ENCODE data around the gene SLC8A1. TPM values are rescaled to one million over a fixed set of nuclear protein-coding genes. Genes with fewer than 3 reads are reported as not detected.

SLC8A1 gene
- total and polyA plus RNA-seq, 2 donors (not counting 1 experiment from before 2014, with no cell fraction given): 0.07 to 0.20 TPM

GRCh38 chr2:40103163-40103562 is 348.7 kb downstream of the SLC8A1 start:
- CTCF ChIA-PET: no interaction called here
- H3K79me2 ChIP-seq (ENCODE audit: control insufficient read depth, insufficient read depth, low read length): no peaks in the 10 kb centered on the region
- H3K9ac ChIP-seq (ENCODE audit: low read length): no peak overlapping the region
- H3K4me1 Mint-ChIP-seq: peaks cover 7% of the 10 kb centered on the region
- no peak overlapping the region for H2AFZ ChIP-seq (ENCODE audit: insufficient read depth, low read depth, low read length, poor library complexity, severe bottlenecking)
- H3K9me3 ChIP-seq (ENCODE audit: control extremely low read depth in 1 of 3, control insufficient read depth in 2 of 3, insufficient read depth in 1 of 3, low read length in 2 of 3): no peaks in the 10 kb centered on the region
- no peaks in the 10 kb centered on the region for H3K36me3 ChIP-seq (replicated peaks in 1 of 2; ENCODE audit: control extremely low read depth in 1 of 2, control insufficient read depth in 1 of 2, extremely low read depth in 1 of 2, insufficient read depth in 2 of 2, low read length in 1 of 2)
- TF ChIP-seq EZH2 (IDR thresholded peaks at IDR 0.05; ENCODE audit: borderline replicate concordance, insufficient read depth, low read depth, low read length, poor library complexity, severe bottlenecking) (no peak), CTCF (IDR thresholded peaks at IDR 0.05) (no peak)
- H3K4me1 ChIP-seq (ENCODE audit: control insufficient read depth in 2 of 2, insufficient read depth in 2 of 2, low read length in 2 of 2): no peaks in the 10 kb centered on the region
- no CpG with 5 or more reads among the region's 3 CpGs for WGBS (ENCODE audit: insufficient coverage)
- H3K9me3 Mint-ChIP-seq (ENCODE audit: insufficient read depth): no peaks in the 10 kb centered on the region
- no peak overlapping the region for H3K4me3 Mint-ChIP-seq
- no peak overlapping the region for H3K4me3 ChIP-seq (ENCODE audit: control extremely low read depth in 1 of 5, extremely low read depth in 1 of 5, insufficient read depth in 1 of 5, low read depth in 2 of 5, low read length in 4 of 5)
- no peak overlapping the region for H3K4me2 ChIP-seq (replicated peaks; ENCODE audit: low read depth, low read length, poor library complexity, severe bottlenecking)
- H3K27ac Mint-ChIP-seq: no peak overlapping the region
- POLR2A ChIA-PET: no interaction called here
- peaks cover 3% of the 10 kb centered on the region for H3K27me3 Mint-ChIP-seq
- ATAC-seq (ENCODE audit: low read depth) (no peak), DNase-seq (no peak)
- no peak overlapping the region for H3K27ac ChIP-seq (ENCODE audit: low read length in 2 of 2)
- no peaks in the 10 kb centered on the region for H4K20me1 ChIP-seq (ENCODE audit: control insufficient read depth, insufficient read depth, low read length, poor library complexity, severe bottlenecking)
- no peaks in the 10 kb centered on the region for H3K27me3 ChIP-seq (replicated peaks in 1 of 4; ENCODE audit: control extremely low read depth in 1 of 4, control insufficient read depth in 3 of 4, insufficient read depth in 4 of 4, low read length in 3 of 4)
- intact Hi-C loops (cut with micrococcal nuclease): no loop called here

GRCh38 chr2:40102447-40102846 is 349.4 kb downstream of the SLC8A1 start:
- Histone ChIP-seq H2AFZ (ENCODE audit: insufficient read depth, low read depth, low read length, poor library complexity, severe bottlenecking) (no peak overlapping the region), H3K4me2 (replicated peaks; ENCODE audit: low read depth, low read length, poor library complexity, severe bottlenecking) (no peak overlapping the region), H4K20me1 (ENCODE audit: control insufficient read depth, insufficient read depth, low read length, poor library complexity, severe bottlenecking) (no peaks in the 10 kb centered on the region), H3K27me3 (replicated peaks in 1 of 4; ENCODE audit: control extremely low read depth in 1 of 4, control insufficient read depth in 3 of 4, insufficient read depth in 4 of 4, low read length in 3 of 4) (no peaks in the 10 kb centered on the region), H3K4me3 (ENCODE audit: control extremely low read depth in 1 of 5, extremely low read depth in 1 of 5, insufficient read depth in 1 of 5, low read depth in 2 of 5, low read length in 4 of 5) (no peak overlapping the region), H3K36me3 (replicated peaks in 1 of 2; ENCODE audit: control extremely low read depth in 1 of 2, control insufficient read depth in 1 of 2, extremely low read depth in 1 of 2, insufficient read depth in 2 of 2, low read length in 1 of 2) (no peaks in the 10 kb centered on the region), H3K9me3 (ENCODE audit: control extremely low read depth in 1 of 3, control insufficient read depth in 2 of 3, insufficient read depth in 1 of 3, low read length in 2 of 3) (no peaks in the 10 kb centered on the region), H3K79me2 (ENCODE audit: control insufficient read depth, insufficient read depth, low read length) (no peaks in the 10 kb centered on the region), H3K27ac (ENCODE audit: low read length in 2 of 2) (no peak overlapping the region), H3K4me1 (ENCODE audit: control insufficient read depth in 2 of 2, insufficient read depth in 2 of 2, low read length in 2 of 2) (no peaks in the 10 kb centered on the region), H3K9ac (ENCODE audit: low read length) (no peak overlapping the region)
- Mint-ChIP-seq H3K4me3 (no peak overlapping the region), H3K27ac (no peak overlapping the region), H3K27me3 (peaks cover 3% of the 10 kb centered on the region), H3K9me3 (ENCODE audit: insufficient read depth) (no peaks in the 10 kb centered on the region), H3K4me1 (peaks cover 7% of the 10 kb centered on the region)
- DNase-seq (no peak), ATAC-seq (ENCODE audit: low read depth) (no peak)
- CTCF ChIA-PET: interaction anchor here (0.7 kb wide), 1 partner anchor 692 kb away, joined by 3 read pairs; no protein-coding TSS in a partner anchor
- POLR2A ChIA-PET: no interaction called here
- intact Hi-C loops (cut with micrococcal nuclease): no loop called here
- 100% methylated on average over 2 of the region's 6 CpGs for WGBS (ENCODE audit: insufficient coverage)
- TF ChIP-seq CTCF (IDR thresholded peaks at IDR 0.05) (no peak), EZH2 (IDR thresholded peaks at IDR 0.05; ENCODE audit: borderline replicate concordance, insufficient read depth, low read depth, low read length, poor library complexity, severe bottlenecking) (no peak)

Measured in B cell (primary cell).